ENCODE measurements around the gene PIK3CG. TPM values are rescaled to one million over a fixed set of nuclear protein-coding genes. Genes with fewer than 3 reads are reported as not detected.

Gene PIK3CG
- total RNA-seq, 3 donors from 2014 or later (not counting 1 experiment from before 2014, with no cell fraction given): 64.9 to 83.3 (median 78.2) TPM

DNA sequence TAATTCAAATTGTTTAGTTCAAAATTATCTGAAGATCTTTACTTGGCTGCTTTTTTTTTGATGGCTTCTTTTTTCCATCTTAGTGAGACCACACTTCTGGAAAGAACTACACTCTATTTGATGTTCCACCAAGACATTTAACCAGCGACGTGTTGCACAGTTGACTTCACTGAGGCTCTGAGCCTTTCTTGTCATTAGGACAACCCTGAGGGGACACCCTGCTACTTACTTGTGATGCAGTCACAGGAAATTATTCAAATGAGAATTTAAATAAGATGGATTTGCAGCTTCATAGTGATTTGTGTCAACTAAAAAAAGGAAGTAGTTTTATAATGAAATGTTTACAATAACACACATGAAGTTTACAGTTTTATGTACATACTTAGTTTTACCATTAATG, 25.6 kb upstream of the PIK3CG start:
- 59% methylated on average over 2 of the region's 2 CpGs for WGBS (ENCODE audit: insufficient coverage)
- Mint-ChIP-seq H3K27me3 (ENCODE audit: low read depth in 2 of 2) (no peaks in the 10 kb centered on the region), H3K36me3 (no peaks in the 10 kb centered on the region), H3K4me3 (no peak overlapping the region), H3K9me3 (no peaks in the 10 kb centered on the region), H3K27ac (no peak overlapping the region), H3K4me1 (no peaks in the 10 kb centered on the region)
- Histone ChIP-seq H3K36me3 (ENCODE audit: control insufficient read depth, insufficient read depth, low read length) (no peaks in the 10 kb centered on the region), H3K4me1 (ENCODE audit: control insufficient read depth, insufficient read depth, low read length) (no peaks in the 10 kb centered on the region), H3K27me3 (ENCODE audit: control insufficient read depth, insufficient read depth, low read length) (no peaks in the 10 kb centered on the region), H3K27ac (ENCODE audit: low read length) (no peak overlapping the region), H3K9me3 (ENCODE audit: control insufficient read depth, insufficient read depth, low read length) (peaks cover 3% of the 10 kb centered on the region), H3K4me3 (ENCODE audit: low read length) (no peak overlapping the region)
- intact Hi-C loops (cut with micrococcal nuclease): no loop called here
- TF ChIP-seq, protein P1, sequence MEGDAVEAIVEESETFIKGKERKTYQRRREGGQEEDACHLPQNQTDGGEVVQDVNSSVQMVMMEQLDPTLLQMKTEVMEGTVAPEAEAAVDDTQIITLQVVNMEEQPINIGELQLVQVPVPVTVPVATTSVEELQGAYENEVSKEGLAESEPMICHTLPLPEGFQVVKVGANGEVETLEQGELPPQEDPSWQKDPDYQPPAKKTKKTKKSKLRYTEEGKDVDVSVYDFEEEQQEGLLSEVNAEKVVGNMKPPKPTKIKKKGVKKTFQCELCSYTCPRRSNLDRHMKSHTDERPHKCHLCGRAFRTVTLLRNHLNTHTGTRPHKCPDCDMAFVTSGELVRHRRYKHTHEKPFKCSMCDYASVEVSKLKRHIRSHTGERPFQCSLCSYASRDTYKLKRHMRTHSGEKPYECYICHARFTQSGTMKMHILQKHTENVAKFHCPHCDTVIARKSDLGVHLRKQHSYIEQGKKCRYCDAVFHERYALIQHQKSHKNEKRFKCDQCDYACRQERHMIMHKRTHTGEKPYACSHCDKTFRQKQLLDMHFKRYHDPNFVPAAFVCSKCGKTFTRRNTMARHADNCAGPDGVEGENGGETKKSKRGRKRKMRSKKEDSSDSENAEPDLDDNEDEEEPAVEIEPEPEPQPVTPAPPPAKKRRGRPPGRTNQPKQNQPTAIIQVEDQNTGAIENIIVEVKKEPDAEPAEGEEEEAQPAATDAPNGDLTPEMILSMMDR (IDR thresholded peaks at IDR 0.05): no peak
- no peak for ATAC-seq
- no peak for DNase-seq

- Mint-ChIP-seq H3K4me3 (no peak overlapping the region), H3K9me3 (no peaks in the 10 kb centered on the region), H3K36me3 (no peaks in the 10 kb centered on the region), H3K27ac (no peak overlapping the region), H3K4me1 (no peaks in the 10 kb centered on the region), H3K27me3 (ENCODE audit: low read depth in 2 of 2) (peaks cover 0 to 3% of the 10 kb centered on the region in 2 donors)
- H3K4me1 ChIP-seq (ENCODE audit: control insufficient read depth, insufficient read depth, low read length): no peaks in the 10 kb centered on the region
- no peaks in the 10 kb centered on the region for H3K36me3 ChIP-seq (ENCODE audit: control insufficient read depth, insufficient read depth, low read length)
- TF ChIP-seq, protein P1 (IDR thresholded peaks at IDR 0.05): no peak
- no peaks in the 10 kb centered on the region for H3K27me3 ChIP-seq (ENCODE audit: control insufficient read depth, insufficient read depth, low read length)
- peaks cover 3% of the 10 kb centered on the region for H3K9me3 ChIP-seq (ENCODE audit: control insufficient read depth, insufficient read depth, low read length)
- ATAC-seq (no peak), DNase-seq (no peak)
- no peak overlapping the region for H3K27ac ChIP-seq (ENCODE audit: low read length)
- intact Hi-C loops (cut with micrococcal nuclease): no loop called here
- H3K4me3 ChIP-seq (ENCODE audit: low read length): no peak overlapping the region
- 85% methylated on average over 1 of the region's 1 CpG for WGBS (ENCODE audit: insufficient coverage)
Measured at GRCh38 chr7:106840342-106840741, 24.7 kb upstream of the PIK3CG start.

- TF ChIP-seq, protein P1 (IDR thresholded peaks at IDR 0.05): no peak
- Mint-ChIP-seq H3K36me3 (no peaks in the 10 kb centered on the region), H3K4me3 (no peak overlapping the region), H3K9me3 (no peaks in the 10 kb centered on the region), H3K27ac (no peak overlapping the region), H3K4me1 (no peaks in the 10 kb centered on the region), H3K27me3 (ENCODE audit: low read depth in 2 of 2) (peaks cover 0 to 4% of the 10 kb centered on the region in 2 donors)
- no peaks in the 10 kb centered on the region for H3K27me3 ChIP-seq (ENCODE audit: control insufficient read depth, insufficient read depth, low read length)
- intact Hi-C loops (cut with micrococcal nuclease): no loop called here
- H3K36me3 ChIP-seq (ENCODE audit: control insufficient read depth, insufficient read depth, low read length): no peaks in the 10 kb centered on the region
- no peaks in the 10 kb centered on the region for H3K4me1 ChIP-seq (ENCODE audit: control insufficient read depth, insufficient read depth, low read length)
- H3K4me3 ChIP-seq (ENCODE audit: low read length): no peak overlapping the region
- H3K27ac ChIP-seq (ENCODE audit: low read length): no peak overlapping the region
- DNase-seq: no peak
- H3K9me3 ChIP-seq (ENCODE audit: control insufficient read depth, insufficient read depth, low read length): peaks cover 3% of the 10 kb centered on the region
- no peak for ATAC-seq
Measured at GRCh38 chr7:106841896-106842390, 23.1 kb upstream of the PIK3CG start.

DNA sequence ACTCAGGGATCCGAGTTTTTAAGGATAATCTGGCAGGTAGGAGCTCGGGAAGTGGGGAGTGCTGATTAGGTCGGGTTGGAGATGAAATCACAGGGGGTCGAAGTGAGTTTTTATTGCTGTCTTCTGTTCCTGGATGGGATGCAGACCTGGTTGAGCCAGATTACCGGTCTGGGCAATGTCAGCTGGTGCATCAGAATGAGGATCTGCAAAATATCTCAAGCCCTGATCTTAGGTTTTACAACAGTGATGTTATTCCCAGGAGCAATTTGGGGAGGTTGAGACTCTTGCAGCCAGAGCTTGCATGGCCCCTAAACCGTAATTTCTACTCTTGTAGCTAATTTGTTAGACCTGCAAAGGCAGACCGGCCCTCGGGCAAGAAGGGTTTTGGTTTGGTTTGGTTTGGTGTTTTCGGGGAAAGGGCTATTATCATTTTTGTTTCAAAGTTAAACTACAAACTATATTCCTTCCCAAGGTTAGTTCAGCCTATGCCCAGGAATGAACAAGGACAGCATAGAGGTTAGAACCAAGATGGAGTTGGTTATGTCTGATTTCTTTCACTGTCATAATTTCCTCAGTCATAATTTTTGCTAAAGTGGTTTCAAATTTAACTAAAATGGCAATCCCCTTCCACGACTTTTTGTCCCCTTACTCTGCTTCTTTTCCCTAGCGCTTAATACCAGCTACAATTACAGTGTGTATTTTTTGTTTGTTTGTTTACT, 20.6 kb upstream of the PIK3CG start:
- TF ChIP-seq, protein P1 (IDR thresholded peaks at IDR 0.05): no peak
- H3K9me3 Mint-ChIP-seq: no peaks in the 10 kb centered on the region
- 85% methylated on average over 7 of the region's 11 CpGs for WGBS (ENCODE audit: insufficient coverage)

More for the DNA sequence above, 20.6 kb upstream of the PIK3CG start:
- Mint-ChIP-seq H3K27ac (no peak overlapping the region), H3K4me3 (no peak overlapping the region), H3K27me3 (ENCODE audit: low read depth in 2 of 2) (peaks cover 0 to 4% of the 10 kb centered on the region in 2 donors), H3K36me3 (no peaks in the 10 kb centered on the region), H3K4me1 (no peaks in the 10 kb centered on the region)
- ATAC-seq: no peak
- Histone ChIP-seq H3K4me1 (ENCODE audit: control insufficient read depth, insufficient read depth, low read length) (no peaks in the 10 kb centered on the region), H3K27ac (ENCODE audit: low read length) (no peak overlapping the region), H3K4me3 (ENCODE audit: low read length) (no peak overlapping the region), H3K36me3 (ENCODE audit: control insufficient read depth, insufficient read depth, low read length) (no peaks in the 10 kb centered on the region), H3K9me3 (ENCODE audit: control insufficient read depth, insufficient read depth, low read length) (no peaks in the 10 kb centered on the region), H3K27me3 (ENCODE audit: control insufficient read depth, insufficient read depth, low read length) (no peaks in the 10 kb centered on the region)
- DNase-seq: no peak
- intact Hi-C loops (cut with micrococcal nuclease): no loop called here
